ENCODE measurements around the gene SLC12A3.
"Not testable (repeated sequence)": the region's sequence is repeated elsewhere in the genome, so short reads cannot be mapped to it uniquely, and the experiment has no call there.

SLC12A3 gene

DNA sequence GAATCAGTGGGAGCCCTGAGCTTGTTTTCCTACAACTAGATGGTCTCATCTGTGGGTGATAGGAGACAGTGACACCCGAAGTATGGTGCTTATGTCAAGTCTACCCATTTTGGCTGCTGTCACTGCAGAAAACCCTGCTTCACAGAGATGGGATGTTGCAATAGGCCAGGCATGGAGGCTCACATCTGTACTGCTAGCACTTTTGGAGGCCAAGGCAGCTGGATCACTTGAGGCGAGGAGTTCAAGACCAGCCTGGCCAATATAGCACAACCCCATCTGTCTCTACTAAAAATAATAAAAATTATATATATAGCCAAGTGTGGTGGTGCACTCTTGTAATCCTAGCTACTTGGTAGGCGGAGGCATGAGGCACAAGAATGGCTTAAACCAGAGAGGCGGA is 64.6 kb downstream of the SLC12A3 start:
- no peak for DNase-seq

DNA sequence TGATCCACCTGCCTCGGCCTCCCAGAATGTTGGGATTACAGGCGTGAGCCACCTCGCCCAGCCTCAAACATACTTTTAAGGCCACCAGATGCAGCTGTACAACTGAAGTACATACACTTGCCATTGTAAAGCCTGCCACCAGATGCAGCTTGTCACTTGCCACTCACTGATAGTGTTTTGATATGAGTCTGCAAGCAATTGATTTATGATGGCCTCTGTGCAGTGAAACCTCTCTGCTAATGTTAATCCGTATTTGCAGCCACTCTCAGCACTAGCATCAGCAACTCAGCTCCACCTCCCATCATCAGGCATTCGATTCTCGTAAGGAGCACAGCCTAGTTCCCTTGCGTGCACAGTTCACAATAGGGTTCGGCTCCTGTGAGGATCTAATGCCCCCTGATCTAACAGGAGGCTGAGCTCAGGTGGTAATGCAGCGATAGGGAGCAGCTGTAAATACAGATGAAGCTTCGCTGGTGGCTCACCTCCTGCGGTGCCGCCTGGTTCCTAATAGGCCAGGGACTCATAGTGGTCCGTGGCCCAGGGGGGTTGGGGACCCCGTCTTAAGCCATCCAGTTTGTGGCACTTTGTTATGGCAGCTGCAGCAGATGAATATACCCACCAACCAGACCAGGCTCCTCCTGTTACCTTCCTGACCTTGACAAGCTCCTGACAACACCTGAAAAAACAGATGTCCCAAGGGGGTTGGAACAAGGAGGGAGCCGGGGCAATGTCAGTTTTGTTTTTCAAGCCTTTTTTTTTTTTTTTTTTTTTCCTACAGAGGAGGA is 65.7 kb downstream of the SLC12A3 start:
- no peak for DNase-seq

DNA sequence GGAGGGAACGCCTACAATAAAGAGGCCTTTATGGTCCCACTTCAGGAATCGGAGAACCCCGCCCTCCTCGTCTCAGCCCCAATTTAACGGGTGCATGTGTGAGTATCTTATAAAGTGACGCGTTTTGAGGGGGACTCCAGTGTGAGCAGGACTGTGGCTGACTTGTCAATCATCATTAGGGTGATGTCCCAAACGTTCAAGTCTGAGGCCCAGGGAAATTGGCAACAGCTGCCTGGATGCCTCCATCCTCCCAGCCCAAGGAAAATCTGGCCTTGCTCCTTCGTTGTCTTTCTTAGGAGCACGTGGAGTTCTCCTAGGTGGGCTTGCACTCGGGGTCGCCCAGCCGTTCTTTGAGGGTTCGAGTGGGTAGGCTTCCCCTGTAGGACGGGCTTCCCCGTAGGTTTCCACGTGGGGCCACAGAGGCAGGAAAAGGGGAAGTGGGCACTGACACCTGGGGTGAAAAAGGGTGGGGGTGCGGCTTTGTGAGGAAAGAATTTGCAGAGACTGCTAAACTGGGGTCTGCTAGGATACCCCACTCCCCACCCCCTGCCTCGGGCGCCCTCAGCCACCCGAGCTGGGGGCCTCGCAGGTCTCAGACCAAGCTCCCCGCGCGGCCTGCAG is 66.4 kb downstream of the SLC12A3 start:
- no peak for DNase-seq

DNA sequence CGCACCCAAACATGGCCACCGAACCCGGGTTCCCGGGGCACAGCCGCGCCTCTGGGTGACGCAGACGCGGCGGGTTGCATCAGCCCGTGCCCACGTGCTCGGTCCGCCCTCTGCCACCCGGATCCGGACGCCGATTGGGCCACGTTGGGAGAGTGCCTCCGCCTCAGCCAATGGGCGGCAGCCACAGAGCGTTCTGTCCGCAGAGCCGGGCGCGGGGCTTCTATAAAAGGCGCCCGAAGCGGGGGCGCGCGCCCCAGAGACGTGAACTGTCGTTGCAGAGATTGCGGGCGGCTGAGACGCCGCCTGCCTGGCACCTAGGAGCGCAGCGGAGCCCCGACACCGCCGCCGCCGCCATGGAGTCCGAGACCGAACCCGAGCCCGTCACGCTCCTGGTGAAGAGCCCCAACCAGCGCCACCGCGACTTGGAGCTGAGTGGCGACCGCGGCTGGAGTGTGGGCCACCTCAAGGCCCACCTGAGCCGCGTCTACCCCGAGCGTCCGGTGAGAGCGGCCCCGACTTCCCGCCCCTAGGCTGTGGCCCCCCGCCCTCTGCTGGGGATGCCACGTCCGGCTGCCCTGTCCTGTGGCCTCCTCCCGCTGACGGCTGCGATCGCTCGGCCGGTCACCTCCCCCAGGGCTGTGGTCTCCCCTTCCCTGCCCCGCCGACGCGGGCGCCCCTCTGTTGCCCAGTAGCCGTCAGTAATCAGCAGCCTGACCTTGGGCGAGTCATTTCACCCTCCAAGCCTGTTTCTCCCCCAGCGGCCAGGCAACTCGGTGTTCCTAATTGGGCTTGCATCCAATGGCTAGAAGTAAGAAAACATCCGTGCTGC is 67.1 kb downstream of the SLC12A3 start, which contains the start of gene HERPUD1:
Gene HERPUD1 (plus strand): TSS at position 251 of the 829 bp plus-strand sequence. CDS start 103 bp downstream, at position 354.
- DNase-seq: peak; percentile 100

DNA sequence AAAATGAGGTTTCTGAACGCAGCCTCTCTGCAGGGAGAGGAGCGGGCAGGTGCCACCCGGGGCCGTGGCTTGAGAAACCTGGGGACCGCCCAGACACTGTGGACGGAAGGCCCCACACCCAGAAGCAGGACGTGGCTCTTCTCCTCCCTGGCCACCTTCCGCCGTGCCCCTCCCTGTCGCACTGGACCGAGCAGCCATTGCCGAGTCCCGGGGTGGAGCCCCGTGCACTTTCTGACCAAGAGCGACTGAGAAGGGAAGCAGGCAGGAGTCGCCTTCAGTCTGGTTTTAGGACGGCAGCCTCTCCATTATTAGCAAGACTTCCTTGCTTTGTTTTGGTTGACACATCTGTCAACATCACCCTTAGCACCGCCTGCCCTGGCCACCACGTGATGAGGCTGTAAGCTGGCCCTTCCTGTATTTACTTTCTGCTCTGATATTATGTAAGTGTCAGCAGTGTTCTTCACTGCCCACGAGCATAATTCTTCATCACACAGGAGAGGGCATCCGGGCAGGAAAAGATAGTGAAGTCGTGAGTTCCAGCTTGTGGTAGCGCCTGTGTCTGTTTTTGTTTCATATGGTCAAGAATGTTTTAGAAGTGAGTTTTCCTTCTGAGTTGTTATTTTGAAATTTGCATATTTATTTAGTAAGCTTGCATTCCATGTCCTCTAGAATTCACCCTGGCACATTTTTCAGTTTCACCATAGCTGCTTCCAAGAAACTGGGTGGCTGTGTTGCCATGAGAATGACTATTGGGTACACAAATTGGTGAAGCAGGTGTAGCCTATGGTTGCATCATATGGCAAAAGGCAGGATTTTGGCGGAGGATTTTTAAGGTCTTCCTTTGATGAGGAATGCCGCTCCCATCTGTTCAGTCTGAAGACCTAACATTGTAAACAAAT is 68.0 kb downstream of the SLC12A3 start:
- DNase-seq: peak; percentile 57

DNA sequence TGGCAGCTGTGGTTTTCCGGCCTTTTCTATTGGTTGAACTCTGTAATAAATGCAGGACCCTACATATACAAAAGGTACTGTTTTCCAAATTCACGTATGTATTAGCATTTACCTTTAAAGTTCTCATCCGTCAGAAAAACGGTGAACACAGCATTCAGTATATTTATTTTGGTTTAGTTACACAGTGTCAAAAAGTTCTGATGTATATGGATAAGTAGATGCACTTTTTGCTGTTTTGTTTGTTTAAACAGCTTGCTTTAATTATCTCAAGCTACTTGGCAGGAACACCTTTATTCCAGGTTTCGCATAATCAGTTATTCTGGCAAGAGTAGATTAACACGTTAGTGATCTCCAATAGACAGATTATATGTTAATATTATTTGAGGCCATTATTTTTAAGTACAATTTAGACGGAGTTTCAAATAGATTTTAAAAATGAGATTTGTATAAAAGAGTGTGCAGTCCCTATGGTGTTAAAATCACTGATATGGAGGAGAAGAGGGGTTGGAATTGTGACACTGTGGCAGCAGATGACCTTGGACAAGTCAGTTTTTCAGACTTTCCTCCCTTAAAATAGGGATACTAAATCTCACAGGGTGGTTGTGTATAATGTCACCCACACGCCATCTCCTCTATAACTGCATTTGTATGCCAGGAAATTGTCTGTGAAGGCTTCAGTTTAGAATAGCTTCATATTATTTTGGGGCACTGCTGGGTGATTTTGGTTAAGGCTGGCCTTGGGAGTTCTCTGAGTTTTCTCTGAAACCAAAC is 69.0 kb downstream of the SLC12A3 start:
- DNase-seq: no peak

DNA sequence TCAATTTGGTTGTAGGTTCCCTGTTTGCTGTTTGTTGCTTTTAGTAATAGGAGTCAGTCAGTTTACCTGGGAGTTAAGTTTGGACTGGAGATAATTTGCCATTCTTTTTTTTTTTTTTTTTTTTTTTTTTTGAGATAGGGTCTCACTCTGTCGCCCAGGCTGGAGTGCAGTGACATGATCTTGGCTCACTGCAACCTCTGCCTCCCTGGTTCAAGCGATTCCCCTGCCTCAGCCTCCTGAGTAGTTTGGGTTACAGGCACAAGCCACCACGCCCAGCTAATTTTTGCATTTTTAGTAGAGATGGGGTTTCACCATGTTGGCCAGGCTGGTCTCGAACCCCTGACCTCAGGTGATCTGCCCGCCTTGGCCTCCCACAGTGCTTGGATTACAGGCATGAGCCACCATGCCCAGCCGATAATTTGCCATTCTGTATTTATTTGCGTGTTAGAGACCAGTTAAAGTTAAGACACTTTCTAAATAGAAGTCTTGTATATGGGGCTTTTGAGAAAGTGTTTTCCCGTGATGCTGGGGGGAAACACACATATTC is 69.7 kb downstream of the SLC12A3 start:
- not testable (repeated sequence) for DNase-seq

DNA sequence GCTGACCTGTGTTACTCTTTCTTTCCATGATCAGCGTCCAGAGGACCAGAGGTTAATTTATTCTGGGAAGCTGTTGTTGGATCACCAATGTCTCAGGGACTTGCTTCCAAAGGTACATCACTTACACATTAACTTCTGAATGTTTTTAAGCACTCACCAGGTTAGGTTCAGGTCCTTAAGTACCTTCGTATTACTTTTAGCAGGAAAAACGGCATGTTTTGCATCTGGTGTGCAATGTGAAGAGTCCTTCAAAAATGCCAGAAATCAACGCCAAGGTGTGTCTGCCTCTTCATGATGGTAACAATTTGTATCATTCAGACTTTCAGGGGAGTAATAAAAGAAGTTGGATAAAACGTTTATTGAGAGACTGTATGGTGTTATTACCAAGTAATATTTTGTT is 70.2 kb downstream of the SLC12A3 start:
- no peak for DNase-seq

DNA sequence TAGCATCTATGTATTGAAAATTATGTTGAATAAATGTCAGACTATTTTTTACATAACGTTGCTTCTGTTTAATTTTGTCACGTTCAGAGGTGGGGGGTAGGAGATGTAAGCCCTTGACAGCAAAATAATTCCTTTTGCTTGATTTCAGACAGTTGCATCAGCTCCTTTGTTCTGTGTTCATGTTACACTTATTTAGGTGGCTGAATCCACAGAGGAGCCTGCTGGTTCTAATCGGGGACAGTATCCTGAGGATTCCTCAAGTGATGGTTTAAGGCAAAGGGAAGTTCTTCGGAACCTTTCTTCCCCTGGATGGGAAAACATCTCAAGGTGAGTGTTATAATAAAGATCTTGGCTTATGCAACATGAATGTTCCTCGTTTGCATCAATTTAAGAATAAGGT is 71.5 kb downstream of the SLC12A3 start:
- no peak for DNase-seq

DNA sequence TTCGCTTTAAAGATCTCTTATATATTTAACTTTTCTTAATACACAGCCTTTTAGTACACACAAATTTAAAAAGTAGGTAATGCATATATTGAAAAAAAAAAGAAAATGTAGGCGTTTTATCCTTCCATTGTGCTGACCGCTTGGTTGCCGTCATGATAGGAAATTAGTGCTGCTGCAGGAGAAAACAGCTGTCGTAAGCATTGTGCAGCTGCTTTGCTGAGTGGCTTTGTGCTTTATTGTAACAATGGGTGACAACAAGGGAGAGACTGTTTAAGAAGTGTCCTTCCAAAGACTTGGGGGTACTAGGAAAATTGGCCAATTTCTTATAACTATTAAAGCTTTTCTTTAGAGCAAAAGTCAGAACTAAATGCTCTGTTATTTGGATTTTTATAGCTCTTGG is 71.9 kb downstream of the SLC12A3 start:
- DNase-seq: no peak

DNA sequence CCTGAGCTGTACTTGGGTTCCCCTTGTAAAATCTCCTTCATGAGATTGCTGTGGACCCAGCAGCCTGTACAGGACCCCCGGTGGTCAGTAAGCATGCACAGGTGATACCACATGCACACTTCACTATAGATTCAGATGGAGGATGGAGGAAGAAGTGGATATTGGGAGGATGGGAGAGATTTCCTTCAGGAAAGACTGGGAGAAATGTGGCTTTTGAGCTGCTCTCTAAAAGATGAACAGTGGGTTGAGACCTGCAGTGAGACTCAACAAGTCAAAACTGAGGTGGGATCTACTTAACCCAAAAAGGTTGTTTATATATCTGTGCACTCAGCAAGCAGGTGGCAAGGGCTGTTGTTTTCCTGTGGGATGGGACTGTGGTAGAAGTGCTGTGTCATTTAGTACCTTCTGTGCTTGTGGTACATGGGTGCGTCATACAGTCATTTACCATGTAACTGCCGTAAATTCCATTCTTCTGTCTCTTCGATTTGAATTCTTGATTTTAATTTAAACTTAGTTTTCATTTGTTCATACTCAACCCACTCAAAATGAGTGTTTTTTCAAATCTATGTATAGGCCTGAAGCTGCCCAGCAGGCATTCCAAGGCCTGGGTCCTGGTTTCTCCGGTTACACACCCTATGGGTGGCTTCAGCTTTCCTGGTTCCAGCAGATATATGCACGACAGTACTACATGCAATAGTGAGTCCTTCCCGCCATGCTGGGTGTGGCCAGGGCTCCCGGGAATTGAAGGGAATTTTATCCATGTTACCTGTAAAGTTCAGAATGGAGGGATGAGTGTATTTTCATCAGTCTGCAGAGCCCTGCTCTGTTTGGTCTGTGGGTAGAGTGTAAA is 73.9 kb downstream of the SLC12A3 start:
- DNase-seq: peak; percentile 65

DNA sequence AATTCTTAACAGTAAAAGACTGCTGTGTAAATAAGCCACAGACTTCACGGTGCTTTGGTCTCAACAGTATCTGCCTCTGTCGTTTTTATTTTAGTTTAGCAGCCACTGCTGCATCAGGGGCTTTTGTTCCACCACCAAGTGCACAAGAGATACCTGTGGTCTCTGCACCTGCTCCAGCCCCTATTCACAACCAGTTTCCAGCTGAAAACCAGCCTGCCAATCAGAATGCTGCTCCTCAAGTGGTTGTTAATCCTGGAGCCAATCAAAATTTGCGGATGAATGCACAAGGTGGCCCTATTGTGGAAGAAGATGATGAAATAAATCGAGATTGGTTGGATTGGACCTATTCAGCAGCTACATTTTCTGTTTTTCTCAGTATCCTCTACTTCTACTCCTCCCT is 74.8 kb downstream of the SLC12A3 start:
- DNase-seq: no peak

DNA sequence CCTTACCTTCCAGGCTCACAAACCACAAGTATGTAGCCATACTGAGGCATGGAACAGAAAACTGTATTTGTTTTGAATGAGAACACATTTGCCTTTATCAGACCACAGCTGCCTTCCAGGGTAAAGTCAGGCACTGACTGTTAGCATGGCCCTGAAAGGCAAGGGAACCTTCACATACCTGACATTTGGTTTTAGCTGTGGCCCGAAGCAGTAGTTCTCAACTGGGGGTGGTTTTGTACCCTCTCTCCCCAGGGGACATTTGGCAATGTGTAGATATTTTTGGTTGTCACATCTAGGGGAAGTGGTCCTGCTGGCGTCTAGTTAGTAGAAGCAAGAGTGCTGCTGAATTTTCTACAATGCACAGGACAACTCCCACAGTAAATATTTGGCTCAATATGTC is 76.1 kb downstream of the SLC12A3 start:
- no peak for DNase-seq

DNA sequence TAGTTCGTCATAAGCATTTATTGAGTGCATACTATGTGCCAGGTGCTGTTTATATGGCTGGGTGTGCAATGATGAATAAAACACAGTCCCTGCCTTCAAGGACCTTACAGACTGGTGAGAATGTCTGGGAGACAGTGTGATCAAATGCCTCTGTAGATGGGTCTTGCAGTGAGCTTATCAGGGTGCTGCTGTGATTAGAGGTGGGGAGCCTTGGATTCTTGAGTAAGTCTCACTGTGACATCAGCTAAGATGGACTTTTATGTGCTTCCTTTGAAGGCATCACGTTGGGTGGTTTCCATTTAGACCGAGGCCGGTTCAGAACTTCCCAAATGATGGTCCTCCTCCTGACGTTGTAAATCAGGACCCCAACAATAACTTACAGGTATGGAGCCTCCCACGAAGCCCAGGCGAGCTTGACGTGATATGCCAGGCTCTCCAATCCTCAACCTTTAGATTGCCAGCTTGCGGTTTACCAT is 76.9 kb downstream of the SLC12A3 start:
- no peak for DNase-seq

DNA sequence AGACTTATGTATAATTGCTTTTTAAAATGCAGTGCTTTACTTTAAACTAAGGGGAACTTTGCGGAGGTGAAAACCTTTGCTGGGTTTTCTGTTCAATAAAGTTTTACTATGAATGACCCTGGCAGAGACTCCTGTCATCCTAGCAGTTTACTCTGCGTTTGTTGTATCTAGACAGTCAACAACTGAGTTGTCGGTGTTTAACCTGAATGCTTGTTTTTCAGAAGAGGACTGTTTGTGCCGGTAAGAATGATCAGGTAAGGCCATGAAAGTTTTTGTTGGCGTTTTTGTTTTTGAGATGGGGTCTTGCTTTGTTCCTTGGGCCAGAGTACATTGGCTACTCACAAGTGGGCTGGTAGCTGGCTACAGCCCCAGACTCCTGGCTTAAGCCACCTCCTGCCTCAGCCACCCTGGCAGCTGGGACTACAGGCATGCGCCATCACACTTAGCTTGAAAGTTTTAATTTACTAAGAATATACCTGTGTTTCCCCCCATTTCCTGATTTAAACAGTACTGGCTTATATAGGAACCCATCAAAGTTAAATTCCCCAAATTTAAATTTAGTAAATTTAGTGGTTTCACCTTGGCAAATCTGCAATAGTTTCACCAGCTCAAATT is 78.9 kb downstream of the SLC12A3 start:
- no peak for DNase-seq

DNA sequence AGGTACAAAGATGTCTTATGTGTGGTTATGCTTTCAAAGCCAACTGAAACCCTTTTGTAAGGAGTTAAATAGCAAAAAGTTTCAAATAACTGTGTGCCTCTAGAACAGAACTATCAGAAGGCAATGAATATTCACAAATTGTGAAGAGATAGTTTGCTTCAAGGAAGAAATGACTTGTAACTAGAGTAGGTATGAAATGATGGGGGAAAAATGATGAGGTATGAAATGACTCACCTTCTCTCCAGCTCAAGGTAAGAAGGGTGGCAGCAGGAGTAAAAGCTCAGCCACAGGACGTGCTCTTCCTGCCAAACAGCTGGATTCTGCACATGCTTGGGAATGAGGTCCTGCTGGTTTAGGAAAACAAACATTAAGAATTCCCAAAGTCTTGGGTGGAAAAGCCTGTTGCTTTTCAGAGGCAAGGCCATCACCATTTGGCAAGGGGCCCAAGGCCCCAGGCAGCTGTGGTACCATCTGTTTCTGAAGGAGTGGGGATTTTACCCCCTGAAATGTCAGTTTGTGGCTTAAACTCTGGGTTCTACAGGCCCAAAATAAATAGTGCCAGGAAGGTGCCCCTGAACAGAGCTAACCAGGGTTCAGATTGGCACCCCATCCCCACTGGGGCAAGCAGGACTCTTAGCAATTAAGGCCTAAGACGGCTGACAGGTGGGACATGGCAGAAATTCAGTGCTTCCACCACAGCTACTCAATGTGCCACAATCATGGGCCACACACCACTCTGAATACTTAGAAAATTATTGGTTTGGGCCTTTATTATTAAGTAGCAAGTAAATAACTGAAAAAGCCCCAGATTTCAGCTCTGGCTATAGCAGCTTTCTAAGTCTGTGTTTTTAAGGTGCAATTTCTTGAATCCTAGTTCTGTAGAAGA is 80.2 kb downstream of the SLC12A3 start:
- DNase-seq: peak; percentile 52

DNA sequence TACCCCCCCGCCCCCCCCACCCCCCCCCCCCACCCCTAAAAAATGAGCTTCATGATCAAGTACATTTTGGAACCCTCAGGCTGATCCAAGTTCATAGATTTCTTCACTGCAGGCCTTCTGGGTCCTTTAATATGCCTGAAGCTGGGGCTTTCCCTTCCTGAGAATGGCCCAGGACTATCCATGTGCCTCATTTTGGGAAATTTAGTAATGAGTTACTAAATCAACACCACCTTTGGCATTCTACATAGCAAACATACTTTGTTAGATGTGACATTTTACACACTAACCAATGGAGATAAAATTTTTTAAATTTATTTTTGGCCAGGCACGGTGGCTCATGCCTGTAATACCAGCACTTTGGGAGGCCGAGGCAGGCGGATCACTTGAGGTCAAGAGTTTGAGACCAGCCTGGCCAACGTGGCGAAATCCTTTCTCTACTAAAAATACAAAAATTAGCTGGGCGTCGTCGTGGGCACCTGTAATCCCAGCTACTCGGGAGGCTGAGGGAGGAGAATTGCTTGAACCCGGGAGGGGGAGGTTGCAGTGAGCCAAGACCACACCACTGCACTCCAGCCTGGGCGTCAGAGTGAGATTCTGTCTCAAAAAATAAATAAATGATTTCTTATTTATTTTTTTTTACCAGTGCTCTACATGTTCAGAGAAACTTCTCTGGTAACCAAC is 81.0 kb downstream of the SLC12A3 start:
- no peak for DNase-seq

Measured in activated CD4-positive, alpha-beta T cell treated with anti-CD3 and anti-CD28 coated beads for 48 hours (primary cell).